ENCODE results near the gene PBX1. TPM values are rescaled to one million over a fixed set of nuclear protein-coding genes. Genes with fewer than 3 reads are reported as not detected.

Gene PBX1
- total RNA-seq, 2 donors from 2014 or later = 0.80 to 16.6 TPM

DNA sequence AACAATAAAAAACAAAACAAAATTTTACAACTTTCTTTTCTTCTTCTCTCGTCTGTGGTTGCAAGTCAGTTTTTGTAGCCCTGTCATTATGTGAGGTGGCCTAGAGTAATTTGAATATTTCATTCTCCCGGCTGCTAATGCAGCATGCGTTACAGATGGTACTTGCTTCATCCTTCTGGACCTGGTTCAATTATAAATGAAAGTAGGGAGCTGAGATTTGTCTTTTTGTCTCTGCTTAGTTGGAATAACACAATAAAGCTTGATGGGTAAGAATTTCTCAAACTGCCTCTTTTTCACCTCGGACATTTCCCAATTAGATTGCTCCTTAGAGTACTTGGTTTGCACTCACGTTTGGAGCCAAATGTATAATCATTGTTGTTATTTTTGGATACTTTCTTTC is 201.6 kb downstream of the PBX1 start:
- H3K36me3 Mint-ChIP-seq (ENCODE audit: low read depth) = no peaks in the 10 kb centered on the region
- no peak for ATAC-seq
- H3K4me1 Mint-ChIP-seq = no peaks in the 10 kb centered on the region
- DNase-seq = no peak
- H3K27me3 Mint-ChIP-seq = peaks cover 6% of the 10 kb centered on the region
- no peak overlapping the region for H3K4me3 Mint-ChIP-seq
- H3K27ac Mint-ChIP-seq = no peak overlapping the region
- no peaks in the 10 kb centered on the region for H3K9me3 ChIP-seq (ENCODE audit: control insufficient read depth, low read length, poor library complexity, severe bottlenecking)

DNA sequence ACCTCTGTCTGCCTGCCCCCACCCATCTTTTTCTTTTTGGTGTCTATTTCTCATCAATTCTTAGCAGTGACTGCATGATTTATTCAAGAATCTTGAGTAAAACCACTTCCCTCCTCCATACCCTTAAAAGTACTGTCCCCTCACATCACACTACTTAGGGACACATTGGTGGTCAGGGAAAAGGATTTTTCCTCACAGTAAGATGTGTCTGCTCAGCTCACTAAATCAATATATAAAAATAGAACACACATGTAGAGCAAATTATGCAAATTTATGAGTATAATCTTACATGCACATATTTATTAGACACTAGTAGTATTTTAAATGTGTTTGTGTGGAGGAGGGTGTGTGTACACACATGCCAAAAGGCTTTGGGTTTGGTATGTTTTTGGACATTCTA is 202.0 kb downstream of the PBX1 start:
- ATAC-seq = no peak
- H3K9me3 ChIP-seq (ENCODE audit: control insufficient read depth, low read length, poor library complexity, severe bottlenecking) = no peaks in the 10 kb centered on the region
- Mint-ChIP-seq H3K27me3 (peaks cover 6% of the 10 kb centered on the region), H3K36me3 (ENCODE audit: low read depth) (no peaks in the 10 kb centered on the region), H3K27ac (no peak overlapping the region), H3K4me3 (no peak overlapping the region), H3K4me1 (no peaks in the 10 kb centered on the region)
- no peak for DNase-seq

DNA sequence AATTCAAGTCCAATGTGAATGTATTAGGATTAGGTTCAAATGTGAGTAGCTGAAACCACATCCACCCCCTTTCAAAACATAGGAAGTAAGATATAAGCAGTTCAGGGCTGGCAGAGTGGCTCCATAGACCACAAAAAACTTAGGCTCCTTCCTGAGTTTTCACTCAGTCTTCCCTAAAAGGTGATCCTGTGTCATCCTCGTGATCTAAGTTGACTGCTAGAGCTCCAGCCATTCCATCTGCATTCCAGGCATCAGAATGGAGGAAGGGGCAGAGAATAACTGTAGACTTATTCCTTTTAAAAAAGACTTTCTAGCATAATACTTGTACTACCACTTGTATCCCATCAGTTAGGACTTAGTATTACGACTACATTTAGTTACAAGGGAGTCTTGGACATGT is 204.1 kb downstream of the PBX1 start:
- Mint-ChIP-seq H3K27me3 (peaks cover 4% of the 10 kb centered on the region), H3K4me3 (no peak overlapping the region), H3K27ac (no peak overlapping the region), H3K36me3 (ENCODE audit: low read depth) (no peaks in the 10 kb centered on the region), H3K4me1 (no peaks in the 10 kb centered on the region)
- no peak for ATAC-seq
- no peak for DNase-seq
- H3K9me3 ChIP-seq (ENCODE audit: control insufficient read depth, low read length, poor library complexity, severe bottlenecking) = no peaks in the 10 kb centered on the region

- H3K27me3 Mint-ChIP-seq = no peaks in the 10 kb centered on the region
Measured at GRCh38 chr1:164764333-164764732, 205.3 kb downstream of the PBX1 start.

GRCh38 chr1:164765557-164765956 is 206.6 kb downstream of the PBX1 start:
- DNase-seq (no peak), ATAC-seq (no peak)
- no peak overlapping the region for H3K27ac Mint-ChIP-seq
- no peaks in the 10 kb centered on the region for H3K9me3 ChIP-seq (ENCODE audit: control insufficient read depth, low read length, poor library complexity, severe bottlenecking)
- H3K4me1 Mint-ChIP-seq = no peaks in the 10 kb centered on the region
- H3K36me3 Mint-ChIP-seq (ENCODE audit: low read depth) = no peaks in the 10 kb centered on the region
- H3K27me3 Mint-ChIP-seq = no peaks in the 10 kb centered on the region
- H3K4me3 Mint-ChIP-seq = no peak overlapping the region

More at GRCh38 chr1:164764333-164764732, 205.3 kb downstream of the PBX1 start:
- DNase-seq = no peak
- Mint-ChIP-seq H3K4me3 (no peak overlapping the region), H3K27ac (no peak overlapping the region), H3K36me3 (ENCODE audit: low read depth) (no peaks in the 10 kb centered on the region), H3K4me1 (no peaks in the 10 kb centered on the region)
- ATAC-seq = no peak
- H3K9me3 ChIP-seq (ENCODE audit: control insufficient read depth, low read length, poor library complexity, severe bottlenecking) = no peaks in the 10 kb centered on the region

- DNase-seq = no peak
- Mint-ChIP-seq H3K4me3 (no peak overlapping the region), H3K4me1 (no peaks in the 10 kb centered on the region), H3K27me3 (no peaks in the 10 kb centered on the region), H3K27ac (no peak overlapping the region), H3K36me3 (ENCODE audit: low read depth) (no peaks in the 10 kb centered on the region)
- no peak for ATAC-seq
- H3K9me3 ChIP-seq (ENCODE audit: control insufficient read depth, low read length, poor library complexity, severe bottlenecking) = no peaks in the 10 kb centered on the region
Measured at GRCh38 chr1:164765992-164766720, 207.2 kb downstream of the PBX1 start.

GRCh38 chr1:164767752-164768402 is 208.9 kb downstream of the PBX1 start:
- H3K4me1 Mint-ChIP-seq = no peaks in the 10 kb centered on the region
- H3K36me3 Mint-ChIP-seq (ENCODE audit: low read depth) = no peaks in the 10 kb centered on the region
- no peaks in the 10 kb centered on the region for H3K27me3 Mint-ChIP-seq
- no peak overlapping the region for H3K27ac Mint-ChIP-seq
- no peaks in the 10 kb centered on the region for H3K9me3 ChIP-seq (ENCODE audit: control insufficient read depth, low read length, poor library complexity, severe bottlenecking)
- no peak overlapping the region for H3K4me3 Mint-ChIP-seq
- ATAC-seq = no peak
- no peak for DNase-seq

DNA sequence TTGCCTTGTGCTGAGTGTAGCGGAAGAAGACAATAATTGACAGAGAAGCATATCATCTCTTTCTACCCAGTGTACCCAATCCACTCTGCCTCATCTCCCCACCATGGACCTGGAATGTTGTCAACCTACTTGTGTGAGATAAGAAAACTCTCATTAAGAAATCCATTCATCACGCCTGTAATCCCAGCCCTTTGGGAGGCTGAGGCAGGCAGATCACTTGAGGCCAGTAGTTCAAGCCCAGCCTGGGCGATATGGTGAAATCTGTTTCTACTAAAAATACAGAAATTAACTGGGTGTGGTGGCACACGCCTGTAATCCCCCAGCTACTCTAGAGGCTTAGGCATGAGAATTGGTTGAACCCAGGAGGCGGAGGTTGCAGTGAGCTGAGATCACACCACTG is 209.6 kb downstream of the PBX1 start:
- no peak for DNase-seq
- no peaks in the 10 kb centered on the region for H3K4me1 Mint-ChIP-seq
- no peaks in the 10 kb centered on the region for H3K27me3 Mint-ChIP-seq
- H3K36me3 Mint-ChIP-seq (ENCODE audit: low read depth) = no peaks in the 10 kb centered on the region
- no peak overlapping the region for H3K27ac Mint-ChIP-seq
- ATAC-seq = no peak
- H3K9me3 ChIP-seq (ENCODE audit: control insufficient read depth, low read length, poor library complexity, severe bottlenecking) = no peaks in the 10 kb centered on the region
- no peak overlapping the region for H3K4me3 Mint-ChIP-seq

- DNase-seq (no peak), ATAC-seq (no peak)
- H3K27ac Mint-ChIP-seq = no peak overlapping the region
- H3K4me3 Mint-ChIP-seq = no peak overlapping the region
- no peaks in the 10 kb centered on the region for H3K9me3 ChIP-seq (ENCODE audit: control insufficient read depth, low read length, poor library complexity, severe bottlenecking)
- no peaks in the 10 kb centered on the region for H3K36me3 Mint-ChIP-seq (ENCODE audit: low read depth)
- H3K27me3 Mint-ChIP-seq = no peaks in the 10 kb centered on the region
- H3K4me1 Mint-ChIP-seq = no peaks in the 10 kb centered on the region
Measured at GRCh38 chr1:164769486-164770130, 210.6 kb downstream of the PBX1 start.

DNA sequence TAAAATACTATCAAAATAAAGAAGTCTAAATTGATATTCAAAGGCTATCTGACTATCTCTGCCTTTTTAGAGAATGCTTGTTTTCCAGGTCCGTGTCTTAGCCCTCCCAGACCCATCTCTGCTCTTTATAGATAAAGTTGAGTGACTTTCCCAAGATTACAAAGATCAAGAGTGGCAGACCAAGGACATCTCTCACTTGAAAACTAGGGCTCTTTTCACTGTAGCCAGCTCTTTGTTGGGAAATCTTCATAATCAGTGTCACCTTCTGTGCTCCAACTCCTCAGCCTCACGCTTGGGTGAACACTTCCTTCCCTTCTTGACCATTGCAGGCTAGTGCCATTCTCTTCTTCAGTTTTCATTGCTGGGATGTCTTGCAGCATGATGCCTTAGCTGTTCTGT is 211.1 kb downstream of the PBX1 start:
- H3K27me3 Mint-ChIP-seq = no peaks in the 10 kb centered on the region
- no peaks in the 10 kb centered on the region for H3K9me3 ChIP-seq (ENCODE audit: control insufficient read depth, low read length, poor library complexity, severe bottlenecking)
- no peak for ATAC-seq
- no peak overlapping the region for H3K4me3 Mint-ChIP-seq
- no peaks in the 10 kb centered on the region for H3K36me3 Mint-ChIP-seq (ENCODE audit: low read depth)
- H3K4me1 Mint-ChIP-seq = no peaks in the 10 kb centered on the region
- DNase-seq = no peak
- H3K27ac Mint-ChIP-seq = no peak overlapping the region

DNA sequence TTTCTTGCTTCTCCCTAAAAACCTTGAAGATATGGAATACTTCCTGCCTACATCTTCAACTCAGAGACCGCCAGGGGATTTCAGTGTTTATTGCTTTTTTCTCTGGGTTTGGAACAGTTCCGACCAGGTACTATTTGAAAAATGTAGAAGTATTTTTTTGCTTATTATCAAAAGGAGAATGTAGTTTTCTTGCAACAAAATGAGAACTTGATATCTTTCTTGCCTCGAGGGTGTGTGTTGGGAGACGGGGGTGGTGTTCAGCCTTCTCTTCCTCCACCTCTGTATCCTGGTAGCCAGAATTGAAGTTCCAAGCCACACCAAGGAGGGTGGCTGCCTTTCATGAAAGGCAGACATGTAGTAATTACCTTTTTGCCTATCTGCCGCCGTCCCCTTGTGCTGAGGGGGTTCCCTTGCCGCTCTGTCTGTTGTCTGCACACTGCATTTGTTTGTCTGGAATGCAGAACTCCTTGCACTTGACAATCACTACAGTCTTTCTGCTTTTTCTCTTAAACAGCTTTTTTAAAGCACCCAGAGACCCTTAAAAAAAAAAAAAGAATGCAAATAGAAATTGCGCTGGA is 212.1 kb downstream of the PBX1 start:
- Mint-ChIP-seq H3K36me3 (ENCODE audit: low read depth) (no peaks in the 10 kb centered on the region), H3K4me3 (no peak overlapping the region), H3K4me1 (no peaks in the 10 kb centered on the region), H3K27me3 (no peaks in the 10 kb centered on the region), H3K27ac (no peak overlapping the region)
- ATAC-seq = no peak
- H3K9me3 ChIP-seq (ENCODE audit: control insufficient read depth, low read length, poor library complexity, severe bottlenecking) = no peaks in the 10 kb centered on the region
- DNase-seq = no peak

DNA sequence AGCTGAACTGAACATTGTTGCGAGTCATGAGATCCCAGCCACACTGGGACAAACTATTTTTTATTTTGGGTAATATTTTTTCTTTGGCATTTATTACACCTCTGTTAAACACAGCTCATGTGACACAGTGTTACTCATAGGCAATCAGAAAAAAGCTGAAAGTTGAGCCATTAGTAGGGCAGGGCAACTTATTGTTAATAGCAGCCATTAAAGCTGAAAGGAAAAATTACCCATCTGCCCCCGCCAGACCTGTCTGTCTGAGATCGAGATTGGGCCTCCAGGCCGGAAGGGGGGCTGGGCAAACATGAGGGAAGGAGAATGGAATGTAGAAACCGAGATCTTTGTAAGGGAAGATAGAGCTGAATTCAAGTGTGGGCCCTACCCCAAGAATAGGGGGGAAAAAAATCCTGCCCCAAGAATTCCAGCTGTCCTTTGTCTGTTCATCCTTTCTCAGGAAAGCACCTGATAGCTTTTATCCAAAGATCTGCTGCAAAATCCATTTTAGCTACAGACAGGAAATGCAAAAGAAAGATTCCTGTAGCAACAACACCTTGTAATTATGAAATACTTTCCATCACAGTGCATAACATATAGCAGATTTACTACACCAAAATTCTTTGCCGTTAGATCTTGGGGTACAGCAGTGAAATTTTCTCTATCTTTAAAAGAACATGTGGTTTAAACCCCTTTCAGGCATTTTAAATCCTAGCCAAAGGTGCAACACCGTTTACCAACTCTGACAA is 212.8 kb downstream of the PBX1 start:
- ATAC-seq = no peak
- Mint-ChIP-seq H3K4me3 (no peak overlapping the region), H3K27ac (no peak overlapping the region), H3K27me3 (no peaks in the 10 kb centered on the region), H3K4me1 (no peaks in the 10 kb centered on the region), H3K36me3 (ENCODE audit: low read depth) (no peaks in the 10 kb centered on the region)
- no peaks in the 10 kb centered on the region for H3K9me3 ChIP-seq (ENCODE audit: control insufficient read depth, low read length, poor library complexity, severe bottlenecking)
- no peak for DNase-seq

GRCh38 chr1:164772635-164773034 is 213.7 kb downstream of the PBX1 start:
- no peaks in the 10 kb centered on the region for H3K4me1 Mint-ChIP-seq
- no peaks in the 10 kb centered on the region for H3K27me3 Mint-ChIP-seq
- ATAC-seq = no peak

More at GRCh38 chr1:164772635-164773034, 213.7 kb downstream of the PBX1 start:
- no peaks in the 10 kb centered on the region for H3K9me3 ChIP-seq (ENCODE audit: control insufficient read depth, low read length, poor library complexity, severe bottlenecking)
- Mint-ChIP-seq H3K4me3 (no peak overlapping the region), H3K36me3 (ENCODE audit: low read depth) (no peaks in the 10 kb centered on the region), H3K27ac (no peak overlapping the region)
- DNase-seq = no peak

Data from T-helper 17 cell (primary cell).